ES-I3 (cell line): ENCODE results near the gene KCNIP4.

ENCODE experiments used
- H3K36me3 ChIP-seq: 2 replicates; pipeline ENCODE4 v1.6.1; 2013; ENCODE audit warnings: mild to moderate bottlenecking, low read length, control low read depth, moderate library complexity; ENCODE audit not compliant: insufficient read depth
- H3K4me1 ChIP-seq: 2 replicates; pipeline ENCODE4 v1.6.1; 2013; ENCODE audit warnings: mild to moderate bottlenecking, control low read depth, low read length; ENCODE audit not compliant: insufficient read depth
- H3K9ac ChIP-seq: 2 replicates; pipeline ENCODE4 v1.6.1; 2013; ENCODE audit warnings: low read depth, mild to moderate bottlenecking, low read length, moderate library complexity
- H3K9me3 ChIP-seq: 2 replicates; pipeline ENCODE4 v1.6.1; 2013; ENCODE audit warnings: mild to moderate bottlenecking, low read length, moderate library complexity; ENCODE audit not compliant: control insufficient read depth, insufficient read depth

The KCNIP4 gene

DNA sequence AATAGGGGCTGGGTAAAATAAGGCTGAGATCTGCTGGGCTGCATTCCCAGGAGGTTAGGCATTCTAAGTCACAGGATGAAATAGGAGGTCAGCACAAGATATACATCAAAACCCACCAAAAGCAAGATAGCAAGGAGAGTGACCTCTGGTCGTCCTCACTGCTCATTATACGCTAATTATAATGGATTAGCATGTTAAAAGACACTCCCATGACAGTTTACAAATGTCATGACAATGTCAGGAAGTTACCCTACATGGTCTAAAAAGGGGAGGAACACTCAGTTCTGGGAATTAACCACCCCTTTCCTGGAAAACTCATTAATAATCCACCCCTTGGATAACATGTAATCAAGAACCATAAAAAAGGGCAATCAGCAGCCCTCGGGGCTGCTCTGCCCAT lies 403.6 kb downstream of the KCNIP4 start:
- H3K9ac ChIP-seq: no peak overlapping the region
- H3K36me3 ChIP-seq: no peaks in the 10 kb centered on the region
- no peaks in the 10 kb centered on the region; the same call in 1 of the 2 replicates for H3K9me3 ChIP-seq
- peaks cover 11% of the 10 kb centered on the region; the same call in 1 of the 2 replicates for H3K4me1 ChIP-seq

DNA sequence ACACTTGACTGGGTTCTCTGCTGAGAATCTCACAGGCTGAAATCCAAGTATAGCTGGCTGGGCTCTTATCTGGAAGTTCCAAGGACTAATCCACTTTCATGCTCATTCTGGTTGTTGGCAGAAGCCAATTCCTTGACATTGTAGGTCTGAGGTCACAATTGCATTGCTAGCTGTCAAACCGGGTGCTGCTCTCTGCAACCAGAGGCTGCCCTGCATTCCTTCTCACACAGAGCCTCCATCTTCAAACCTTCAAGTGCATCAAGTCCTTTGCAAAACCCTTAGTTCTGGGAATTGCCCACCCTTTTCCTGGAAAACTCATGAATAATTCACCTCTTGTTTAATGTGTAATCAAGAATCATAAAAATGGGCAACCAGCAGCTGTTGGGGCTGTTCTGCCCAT lies 404.2 kb downstream of the KCNIP4 start:
- Histone ChIP-seq H3K9ac (no peak overlapping the region), H3K4me1 (peaks cover 11% of the 10 kb centered on the region; the same call in 1 of the 2 replicates), H3K9me3 (no peaks in the 10 kb centered on the region; the same call in 1 of the 2 replicates), H3K36me3 (no peaks in the 10 kb centered on the region)

DNA sequence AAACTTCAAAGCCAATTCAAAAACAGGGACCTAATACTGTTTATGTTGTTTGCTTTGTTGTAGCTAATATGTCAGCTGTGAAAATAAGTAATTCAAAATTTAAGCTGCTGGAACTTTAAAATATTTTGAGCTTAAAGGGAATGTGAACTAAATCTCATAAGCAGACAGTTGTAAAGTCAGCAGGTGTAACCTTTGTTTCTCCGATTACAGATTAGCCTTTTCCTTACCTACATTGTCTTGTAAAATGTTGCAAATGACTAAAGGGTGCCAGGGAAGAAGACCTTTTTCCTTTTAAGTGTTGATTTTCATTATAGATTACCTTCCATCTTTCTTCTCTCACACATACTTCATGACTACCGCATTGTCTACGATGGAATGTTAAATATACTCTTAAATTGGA lies 405.1 kb downstream of the KCNIP4 start:
- Histone ChIP-seq H3K9me3 (no peaks in the 10 kb centered on the region; the same call in 1 of the 2 replicates), H3K4me1 (peaks cover 11% of the 10 kb centered on the region; the same call in 1 of the 2 replicates)

DNA sequence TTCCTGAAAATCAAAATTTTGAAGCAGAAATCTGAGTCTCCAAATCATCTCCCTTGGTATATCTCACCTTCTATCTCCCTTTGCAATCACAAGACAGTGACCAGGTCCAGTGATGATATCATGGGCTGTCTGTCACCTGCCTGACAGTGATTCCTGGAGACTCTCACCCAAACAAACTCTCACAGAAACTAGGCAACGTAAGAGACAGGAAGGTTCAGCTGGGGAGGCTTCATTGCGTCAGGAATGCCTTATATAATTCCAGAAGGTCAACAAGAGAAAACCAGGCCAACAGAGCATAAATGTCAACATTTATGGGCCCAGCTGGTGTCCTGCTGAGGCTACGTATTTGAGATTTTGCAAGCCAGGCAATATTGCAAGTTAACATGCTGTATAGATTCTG lies 412.7 kb downstream of the KCNIP4 start:
- Histone ChIP-seq H3K9ac (no peak overlapping the region), H3K4me1 (no peaks in the 10 kb centered on the region), H3K36me3 (no peaks in the 10 kb centered on the region), H3K9me3 (no peaks in the 10 kb centered on the region)

More for the DNA sequence above, 405.1 kb downstream of the KCNIP4 start:
- H3K9ac ChIP-seq: no peak overlapping the region
- no peaks in the 10 kb centered on the region for H3K36me3 ChIP-seq

DNA sequence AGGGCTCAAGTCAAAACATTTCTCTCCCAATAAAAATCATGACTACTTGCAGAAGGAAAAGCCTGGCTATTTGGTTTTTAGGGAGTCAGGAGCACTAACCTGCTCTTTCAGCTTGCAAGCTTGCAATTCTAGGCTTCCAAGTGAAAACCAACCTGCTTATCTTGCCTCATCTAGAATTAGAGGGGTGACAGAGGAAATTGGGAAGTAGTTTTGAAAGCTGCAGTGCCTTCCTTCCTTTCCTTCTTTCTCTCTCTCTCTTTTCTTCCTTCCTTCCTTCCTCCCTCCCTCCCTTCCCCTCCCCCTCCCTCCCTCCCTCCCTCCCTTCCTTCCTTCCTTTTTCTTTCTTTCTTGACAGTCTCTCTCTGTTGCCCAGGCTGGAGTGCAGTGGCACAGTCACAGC lies 417.5 kb downstream of the KCNIP4 start:
- H3K4me1 ChIP-seq: no peaks in the 10 kb centered on the region
- no peak overlapping the region for H3K9ac ChIP-seq

DNA sequence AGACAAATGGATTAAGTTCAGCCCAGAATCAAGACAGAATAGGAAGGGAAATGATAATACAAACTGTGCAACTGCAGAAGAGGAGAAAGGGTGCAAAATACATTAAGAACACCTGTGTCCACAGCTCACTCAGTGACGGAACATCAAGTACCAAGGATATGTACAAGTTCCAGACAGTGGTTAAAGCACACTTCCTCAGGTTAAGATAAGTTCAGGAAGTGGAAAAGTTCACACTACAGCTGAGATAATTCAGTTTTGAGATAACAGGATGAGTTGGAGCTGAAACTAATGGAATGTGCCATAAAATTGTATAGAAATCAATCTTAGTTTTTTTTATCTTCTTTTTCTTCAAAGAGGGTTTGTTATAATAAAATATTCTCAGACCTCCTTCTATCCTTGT lies 419.4 kb downstream of the KCNIP4 start:
- H3K4me1 ChIP-seq: no peaks in the 10 kb centered on the region
- no peaks in the 10 kb centered on the region for H3K36me3 ChIP-seq
- no peaks in the 10 kb centered on the region for H3K9me3 ChIP-seq
- no peak overlapping the region for H3K9ac ChIP-seq

More for the DNA sequence above, 417.5 kb downstream of the KCNIP4 start:
- H3K9me3 ChIP-seq: no peaks in the 10 kb centered on the region
- no peaks in the 10 kb centered on the region for H3K36me3 ChIP-seq

DNA sequence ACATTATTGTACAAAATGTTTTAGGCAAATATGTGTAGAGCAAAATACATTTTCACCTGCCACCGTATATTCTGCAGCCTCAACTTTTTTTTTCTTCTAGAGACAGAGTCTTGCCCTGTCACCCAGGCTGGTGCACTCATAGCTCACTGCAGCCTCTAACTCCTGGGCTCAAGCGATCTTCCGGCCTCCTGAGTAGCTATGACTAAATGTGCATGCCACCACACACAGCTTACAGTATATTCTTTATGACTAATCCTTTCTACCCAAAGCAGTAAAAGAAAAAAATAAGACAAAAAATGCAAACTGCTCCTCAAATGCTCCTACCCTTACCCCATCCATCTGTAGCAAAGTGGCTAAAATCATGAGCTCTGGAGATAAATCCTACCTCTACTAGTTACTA lies 426.3 kb downstream of the KCNIP4 start:
- Histone ChIP-seq H3K36me3 (no peaks in the 10 kb centered on the region), H3K9ac (no peak overlapping the region), H3K4me1 (no peaks in the 10 kb centered on the region), H3K9me3 (no peaks in the 10 kb centered on the region)

DNA sequence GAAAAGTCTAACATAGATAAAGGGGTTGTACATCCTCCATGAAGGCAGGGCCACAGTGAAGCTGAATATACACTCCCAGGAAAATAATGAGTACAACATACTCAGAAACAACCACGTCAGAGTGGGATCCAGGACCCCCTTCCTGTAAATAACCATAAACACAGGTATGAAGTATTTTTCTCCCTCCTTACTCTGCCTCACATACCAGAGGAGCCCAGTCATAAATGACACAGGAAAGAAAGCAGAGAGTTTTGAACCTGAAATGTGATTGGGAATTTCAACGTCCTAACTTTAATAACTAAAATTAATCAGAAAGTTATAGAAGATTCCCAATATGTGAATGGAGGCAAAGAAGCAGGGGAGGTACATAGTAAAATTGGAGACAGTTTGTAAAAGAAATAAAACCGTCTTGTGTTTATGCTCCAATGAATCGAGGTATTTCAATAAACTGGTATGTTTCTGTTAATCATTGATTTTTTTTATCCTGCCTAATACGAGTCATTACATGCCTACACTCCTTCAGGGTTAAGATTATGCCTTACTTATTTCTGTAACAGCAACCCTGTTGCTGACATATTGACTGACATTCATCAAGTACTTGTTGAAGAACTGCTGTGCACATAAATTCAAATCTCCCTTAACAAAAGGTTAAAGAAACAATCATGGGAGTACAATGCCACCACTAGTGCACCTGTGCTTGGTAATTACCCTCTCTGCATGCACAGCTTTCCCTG lies 431.3 kb downstream of the KCNIP4 start:
- no peak overlapping the region for H3K9ac ChIP-seq
- H3K36me3 ChIP-seq: no peaks in the 10 kb centered on the region
- H3K9me3 ChIP-seq: no peaks in the 10 kb centered on the region

DNA sequence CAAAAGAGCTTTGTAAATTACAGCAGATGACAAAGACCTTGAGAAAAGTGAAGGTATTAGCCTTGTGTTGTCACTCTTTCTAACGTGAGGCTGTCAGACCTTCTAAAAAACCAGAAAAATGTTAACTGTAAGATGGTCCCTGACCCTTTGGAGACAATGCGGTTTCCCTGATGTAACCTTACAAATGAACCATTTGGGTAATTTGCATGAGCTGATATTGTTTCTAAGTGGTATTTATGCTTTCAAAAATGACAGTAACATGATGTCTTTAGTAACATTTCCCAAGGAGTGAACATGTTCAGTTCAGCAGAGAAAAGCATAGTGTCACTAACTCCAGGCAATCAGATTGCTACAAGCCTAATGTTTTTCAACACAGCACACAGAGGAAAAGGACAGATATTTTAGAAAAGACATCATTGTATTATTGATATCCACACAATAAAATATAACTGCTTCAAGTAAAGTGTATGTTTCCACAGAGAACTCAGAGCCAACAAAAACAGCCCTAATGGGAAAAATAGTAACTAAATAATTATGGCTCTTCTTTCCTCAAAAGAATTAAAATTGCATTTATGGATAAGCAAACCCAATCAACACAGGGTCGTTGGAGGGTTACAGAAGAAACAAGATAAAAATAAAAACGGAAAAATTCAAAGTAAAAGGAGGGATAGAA lies 434.4 kb downstream of the KCNIP4 start:
- H3K4me1 ChIP-seq: no peaks in the 10 kb centered on the region
- no peaks in the 10 kb centered on the region for H3K36me3 ChIP-seq
- no peak overlapping the region for H3K9ac ChIP-seq
- no peaks in the 10 kb centered on the region for H3K9me3 ChIP-seq

More for the DNA sequence above, 431.3 kb downstream of the KCNIP4 start:
- H3K4me1 ChIP-seq: no peaks in the 10 kb centered on the region

DNA sequence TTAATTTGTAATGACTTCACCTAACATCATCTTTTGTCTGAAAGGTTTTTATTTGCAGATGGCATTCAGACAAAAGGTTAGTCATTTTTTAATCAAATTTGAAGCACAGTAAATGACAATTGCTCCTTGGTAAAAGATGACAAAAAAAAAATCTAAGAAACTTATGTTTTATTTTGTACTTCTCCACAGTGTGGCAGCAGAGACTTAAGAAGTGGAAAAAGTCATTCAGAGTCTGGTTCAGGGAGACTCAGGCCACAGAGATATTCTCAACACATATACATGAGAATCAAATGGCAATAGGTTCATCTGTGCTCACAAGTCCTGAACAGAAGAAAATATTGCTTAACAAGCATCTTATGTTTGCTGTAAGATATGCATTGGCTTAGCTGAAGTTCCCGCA lies 436.2 kb downstream of the KCNIP4 start:
- H3K4me1 ChIP-seq: no peaks in the 10 kb centered on the region
- H3K9me3 ChIP-seq: no peaks in the 10 kb centered on the region
- no peak overlapping the region for H3K9ac ChIP-seq
- no peaks in the 10 kb centered on the region for H3K36me3 ChIP-seq

DNA sequence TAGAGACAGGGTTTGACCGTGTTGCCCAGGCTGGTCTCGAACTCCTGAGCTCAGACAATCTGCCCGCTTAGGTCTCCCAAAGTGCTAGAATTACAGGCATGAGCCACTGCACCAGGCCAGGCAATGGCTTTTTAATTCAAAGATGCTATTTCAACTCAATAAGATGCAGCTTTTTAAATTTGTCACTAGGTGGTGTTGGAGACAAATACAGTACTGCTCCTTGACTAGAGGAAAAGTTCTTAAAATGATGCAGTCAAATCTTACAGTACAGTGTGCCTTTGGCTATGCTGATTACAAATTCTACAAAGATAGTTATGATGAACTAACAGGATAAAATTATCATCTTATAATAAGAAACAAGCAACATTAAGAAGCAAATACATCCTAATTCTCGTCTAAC lies 441.1 kb downstream of the KCNIP4 start:
- Histone ChIP-seq H3K9me3 (no peaks in the 10 kb centered on the region), H3K36me3 (no peaks in the 10 kb centered on the region), H3K9ac (no peak overlapping the region), H3K4me1 (no peaks in the 10 kb centered on the region)

DNA sequence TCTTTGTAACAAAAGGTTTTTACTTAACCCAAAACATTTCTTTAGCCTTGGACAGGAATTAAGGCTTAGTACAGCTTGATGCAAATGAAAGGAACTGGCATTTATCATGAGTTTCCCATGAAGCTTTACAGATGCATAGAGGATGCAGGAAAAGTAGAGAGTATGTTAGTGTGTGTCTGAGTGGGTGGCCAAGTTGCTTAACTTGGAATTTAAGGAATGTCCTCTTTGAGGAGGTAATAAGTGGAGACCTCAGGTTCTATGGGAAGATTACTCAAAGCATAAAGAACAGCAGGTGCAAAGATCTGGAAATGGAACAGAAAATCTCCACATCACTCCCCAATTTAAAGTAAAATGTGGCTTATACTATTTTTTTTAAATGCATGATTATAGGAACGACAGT lies 457.9 kb downstream of the KCNIP4 start:
- H3K36me3 ChIP-seq: no peaks in the 10 kb centered on the region
- no peak overlapping the region for H3K9ac ChIP-seq
- H3K9me3 ChIP-seq: no peaks in the 10 kb centered on the region; the same call in 1 of the 2 replicates
- no peaks in the 10 kb centered on the region; the same call in 1 of the 2 replicates for H3K4me1 ChIP-seq

DNA sequence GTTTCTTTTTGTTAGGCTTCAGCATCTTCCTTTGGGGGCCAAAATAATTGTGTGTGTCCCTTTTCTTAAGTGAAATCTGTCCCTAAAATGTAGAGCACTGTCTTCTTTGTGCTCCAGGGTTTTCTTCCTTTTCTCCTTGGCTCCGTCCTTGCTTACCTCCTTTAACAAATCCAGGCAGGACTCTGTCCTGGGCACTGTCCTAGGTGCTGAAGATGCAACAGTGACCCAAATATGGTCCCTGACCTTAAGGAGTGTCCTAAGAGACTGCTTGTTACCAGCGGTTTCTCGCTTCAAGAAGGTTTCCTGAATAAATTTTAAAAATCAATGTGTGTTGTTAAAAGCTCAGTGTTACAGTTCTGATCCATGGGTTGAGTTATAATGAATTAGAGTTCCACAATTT lies 471.8 kb downstream of the KCNIP4 start:
- Histone ChIP-seq H3K36me3 (no peaks in the 10 kb centered on the region), H3K4me1 (no peaks in the 10 kb centered on the region), H3K9ac (no peak overlapping the region), H3K9me3 (no peaks in the 10 kb centered on the region)

DNA sequence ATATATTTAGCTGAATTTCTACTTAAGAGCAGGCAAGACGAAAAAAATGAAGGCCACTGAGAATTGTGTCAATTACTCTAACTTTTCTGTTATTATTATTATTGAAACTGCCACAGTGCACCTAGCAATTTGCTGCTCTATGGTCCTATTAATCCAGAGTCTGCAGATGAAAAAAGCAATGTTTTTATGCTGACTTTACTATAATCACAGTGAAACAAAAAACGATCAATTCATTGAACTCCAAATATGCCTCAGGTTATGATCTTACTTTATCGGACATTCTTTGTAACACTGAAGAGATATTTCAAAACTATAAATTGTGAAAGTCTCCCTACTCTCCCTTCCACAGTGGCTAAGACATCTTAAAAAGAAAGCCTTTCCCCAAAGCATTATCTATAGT lies 474.4 kb downstream of the KCNIP4 start:
- H3K9me3 ChIP-seq: no peaks in the 10 kb centered on the region
- H3K9ac ChIP-seq: no peak overlapping the region

DNA sequence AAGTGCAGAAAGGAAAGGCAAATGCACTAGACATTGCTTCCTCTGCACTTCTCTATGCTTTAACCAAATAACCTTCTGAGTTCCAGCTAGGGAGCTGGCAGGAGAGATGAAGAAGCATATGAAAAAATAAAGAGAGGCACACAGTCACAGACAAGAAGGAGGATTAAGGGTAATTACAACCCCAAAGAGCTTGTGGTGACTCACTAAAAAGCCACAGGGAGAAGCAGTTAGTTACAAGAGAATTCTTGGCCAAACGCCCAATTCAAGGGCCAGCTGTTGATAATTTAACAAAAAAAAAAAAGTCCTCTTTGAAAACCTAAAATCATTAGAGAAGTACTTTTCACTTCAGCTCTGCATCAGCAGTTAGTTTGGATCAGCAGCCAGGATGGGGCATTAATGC lies 478.0 kb downstream of the KCNIP4 start:
- H3K4me1 ChIP-seq: no peaks in the 10 kb centered on the region
- H3K36me3 ChIP-seq: no peaks in the 10 kb centered on the region
- H3K9ac ChIP-seq: no peak overlapping the region
- no peaks in the 10 kb centered on the region for H3K9me3 ChIP-seq

More for the DNA sequence above, 474.4 kb downstream of the KCNIP4 start:
- H3K4me1 ChIP-seq: no peaks in the 10 kb centered on the region
- no peaks in the 10 kb centered on the region for H3K36me3 ChIP-seq
